Endothelial cell (in vitro differentiated cells): Measurements from ENCODE around the gene PLA2G4D. TPM values are rescaled to one million over a fixed set of nuclear protein-coding genes. Genes with fewer than 3 reads are reported as not detected.

Source experiments
- DNase-seq: peaks from one replicate; pipeline ENCODE4 v3.0.0; 2021; ENCODE audit warnings: low spot score
- H3K27ac Mint-ChIP-seq: one replicate; pipeline ENCODE4 v1.8.0; 2021; ENCODE audit warnings: mixed read lengths, inconsistent platforms; ENCODE audit not compliant: unreplicated experiment
- H3K27me3 Mint-ChIP-seq: one replicate; pipeline ENCODE4 v1.8.0; 2021; ENCODE audit warnings: mild to moderate bottlenecking, moderate library complexity, mixed read lengths, inconsistent platforms; ENCODE audit not compliant: unreplicated experiment
- H3K36me3 Mint-ChIP-seq: one replicate; pipeline ENCODE4 v1.8.0; 2021; ENCODE audit warnings: mild to moderate bottlenecking, low read depth, mixed read lengths, inconsistent platforms; ENCODE audit not compliant: unreplicated experiment
- H3K4me1 Mint-ChIP-seq: one replicate; pipeline ENCODE4 v1.8.0; 2021; ENCODE audit warnings: mild to moderate bottlenecking, mixed read lengths, inconsistent platforms; ENCODE audit not compliant: unreplicated experiment
- H3K4me3 Mint-ChIP-seq: one replicate; pipeline ENCODE4 v1.8.0; 2021; ENCODE audit warnings: mild to moderate bottlenecking, mixed read lengths, inconsistent platforms; ENCODE audit not compliant: unreplicated experiment
- H3K9me3 Mint-ChIP-seq: one replicate; pipeline ENCODE4 v1.8.0; 2021; ENCODE audit warnings: mixed read lengths, inconsistent platforms; ENCODE audit not compliant: unreplicated experiment
- total RNA-seq: library from RNA; stranded (reverse); fragmentation: NEBNext Ultra II Directional; extraction: Animal tissue kit (Norgen Biotek cat#: 25700); gene quantifications from one replicate; pipeline ENCODE4 v1.2.1, GENCODE V29; 2021; ENCODE audit not compliant: unreplicated experiment
- TF ChIP-seq, protein P1 (sequence below): fragments of 200-600 bp; sonication (generic); IDR thresholded peaks from one replicate; pipeline ENCODE4 v1.5.0; 2021; ENCODE audit warnings: antibody characterized with exemption; ENCODE audit not compliant: unreplicated experiment

The PLA2G4D gene
- total RNA-seq, 1 donor from 2014 or later, result not detected

DNA sequence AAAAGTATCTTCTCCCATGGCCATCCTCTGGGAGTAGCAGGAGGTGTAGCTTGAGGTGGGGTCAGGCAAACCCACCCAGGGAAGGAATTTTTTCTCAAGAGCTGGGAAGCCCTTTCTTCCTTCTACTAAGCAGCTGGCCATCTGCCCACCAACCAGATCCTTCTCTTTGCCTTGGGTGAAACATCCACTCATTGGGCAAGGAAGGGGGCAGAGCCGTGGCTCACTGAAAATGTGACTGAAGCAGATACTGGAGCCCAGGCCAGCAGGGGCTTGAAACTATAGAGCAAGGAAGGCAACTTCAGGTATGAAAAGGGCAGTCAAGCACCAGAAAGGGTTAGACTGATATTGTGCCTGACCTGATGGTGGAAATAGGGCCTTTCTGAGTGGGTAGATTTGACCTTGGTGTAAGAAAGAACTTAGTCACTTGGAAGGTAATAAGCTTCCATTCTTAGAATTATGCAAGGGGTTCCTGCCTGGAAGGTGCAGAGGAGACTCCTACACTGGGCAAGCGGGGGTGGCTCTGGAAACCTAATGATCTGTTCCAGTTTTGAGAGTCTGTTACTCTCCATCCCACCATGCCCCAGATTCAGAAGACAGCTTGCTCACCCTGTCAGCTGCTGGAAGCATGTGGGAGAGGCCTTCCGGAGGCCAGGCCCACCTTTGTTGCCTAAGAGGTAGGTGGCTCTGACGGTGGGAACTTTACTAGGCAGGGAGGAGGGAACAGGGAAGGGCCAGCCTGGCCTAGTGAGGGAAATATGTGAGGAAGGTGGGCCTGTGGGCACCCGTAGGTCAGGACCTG is 51.6 kb downstream of the PLA2G4D start:
- no peak overlapping the region for H3K27ac Mint-ChIP-seq
- peaks cover 2% of the 10 kb centered on the region for H3K4me1 Mint-ChIP-seq
- TF ChIP-seq, protein P1, sequence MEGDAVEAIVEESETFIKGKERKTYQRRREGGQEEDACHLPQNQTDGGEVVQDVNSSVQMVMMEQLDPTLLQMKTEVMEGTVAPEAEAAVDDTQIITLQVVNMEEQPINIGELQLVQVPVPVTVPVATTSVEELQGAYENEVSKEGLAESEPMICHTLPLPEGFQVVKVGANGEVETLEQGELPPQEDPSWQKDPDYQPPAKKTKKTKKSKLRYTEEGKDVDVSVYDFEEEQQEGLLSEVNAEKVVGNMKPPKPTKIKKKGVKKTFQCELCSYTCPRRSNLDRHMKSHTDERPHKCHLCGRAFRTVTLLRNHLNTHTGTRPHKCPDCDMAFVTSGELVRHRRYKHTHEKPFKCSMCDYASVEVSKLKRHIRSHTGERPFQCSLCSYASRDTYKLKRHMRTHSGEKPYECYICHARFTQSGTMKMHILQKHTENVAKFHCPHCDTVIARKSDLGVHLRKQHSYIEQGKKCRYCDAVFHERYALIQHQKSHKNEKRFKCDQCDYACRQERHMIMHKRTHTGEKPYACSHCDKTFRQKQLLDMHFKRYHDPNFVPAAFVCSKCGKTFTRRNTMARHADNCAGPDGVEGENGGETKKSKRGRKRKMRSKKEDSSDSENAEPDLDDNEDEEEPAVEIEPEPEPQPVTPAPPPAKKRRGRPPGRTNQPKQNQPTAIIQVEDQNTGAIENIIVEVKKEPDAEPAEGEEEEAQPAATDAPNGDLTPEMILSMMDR, result no peak
- H3K27me3 Mint-ChIP-seq, result peaks cover 7% of the 10 kb centered on the region
- H3K4me3 Mint-ChIP-seq, result no peak overlapping the region
- no peak for DNase-seq
- no peaks in the 10 kb centered on the region for H3K9me3 Mint-ChIP-seq
- H3K36me3 Mint-ChIP-seq, result peaks cover 5% of the 10 kb centered on the region

DNA sequence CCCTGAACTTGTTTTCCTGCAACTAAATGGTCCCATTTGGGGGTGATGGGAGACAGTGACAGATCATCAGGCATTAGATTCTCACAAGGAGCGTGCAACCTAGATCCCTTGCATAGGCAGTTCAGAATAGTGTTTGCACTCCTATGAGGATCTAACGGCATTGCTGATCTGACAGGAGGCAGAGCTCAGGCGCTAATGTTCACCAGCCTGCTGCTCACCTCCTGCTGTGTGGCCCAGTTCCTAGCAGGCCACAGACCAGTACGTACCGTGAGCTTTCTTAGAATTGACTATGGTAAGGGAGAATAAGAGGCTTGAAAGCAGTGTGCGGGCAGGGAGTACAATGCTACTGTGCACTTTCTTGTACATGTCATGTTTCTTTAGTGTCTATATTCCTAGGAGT is 56.0 kb downstream of the PLA2G4D start:
- Mint-ChIP-seq H3K36me3 (no peaks in the 10 kb centered on the region), H3K4me3 (no peak overlapping the region), H3K27ac (no peak overlapping the region), H3K27me3 (peaks cover 5% of the 10 kb centered on the region), H3K9me3 (no peaks in the 10 kb centered on the region), H3K4me1 (peaks cover 9% of the 10 kb centered on the region)
- TF ChIP-seq, protein P1, result no peak
- no peak for DNase-seq

DNA sequence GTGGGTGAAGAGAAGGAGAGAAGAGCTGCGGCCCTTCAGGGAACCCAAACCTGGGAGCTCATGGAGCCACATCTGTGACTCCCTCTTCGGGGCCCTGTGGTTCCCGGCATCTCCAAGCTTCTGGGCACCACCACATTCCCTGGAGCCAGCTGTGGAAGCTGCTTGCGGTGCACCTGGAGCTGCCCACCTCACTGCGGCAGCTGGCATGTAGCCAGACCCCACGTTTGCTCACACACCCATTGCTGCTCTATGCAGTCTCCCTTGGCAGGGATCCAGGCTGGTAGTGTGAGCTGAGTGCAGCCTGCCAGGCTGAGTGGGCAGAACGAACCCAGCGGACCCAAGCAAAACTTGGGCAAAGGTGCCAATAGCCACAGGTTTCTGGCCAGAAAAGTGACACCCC is 56.7 kb downstream of the PLA2G4D start:
- Mint-ChIP-seq H3K4me3 (no peak overlapping the region), H3K4me1 (peaks cover 9% of the 10 kb centered on the region), H3K36me3 (no peaks in the 10 kb centered on the region), H3K27ac (no peak overlapping the region), H3K27me3 (peaks cover 1% of the 10 kb centered on the region), H3K9me3 (no peaks in the 10 kb centered on the region)
- no peak for DNase-seq
- TF ChIP-seq, protein P1, result no peak

DNA sequence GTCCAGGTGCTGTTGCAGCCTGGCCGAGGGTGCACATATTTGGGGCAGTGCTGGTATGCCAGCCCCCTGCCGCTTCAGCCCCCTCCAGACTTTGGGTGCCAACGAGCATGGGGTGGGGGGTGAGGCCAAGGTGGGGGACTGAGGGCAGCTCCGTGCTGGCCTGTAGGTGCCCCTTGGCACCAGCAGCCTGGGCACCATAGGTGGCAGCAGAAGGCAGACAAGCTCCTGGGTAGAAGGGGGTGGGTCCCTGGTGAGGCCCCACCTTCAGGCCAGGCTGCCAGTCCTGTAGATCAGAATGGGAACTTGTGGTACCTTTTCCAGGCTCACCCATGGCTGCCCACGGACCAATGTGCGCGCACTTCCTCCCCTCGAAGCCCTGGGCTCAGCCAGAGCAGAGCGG is 57.4 kb downstream of the PLA2G4D start:
- no peaks in the 10 kb centered on the region for H3K9me3 Mint-ChIP-seq
- H3K4me3 Mint-ChIP-seq, result no peak overlapping the region
- TF ChIP-seq, protein P1, result no peak
- peaks cover 1% of the 10 kb centered on the region for H3K27me3 Mint-ChIP-seq
- H3K36me3 Mint-ChIP-seq, result no peaks in the 10 kb centered on the region
- DNase-seq, result no peak
- H3K27ac Mint-ChIP-seq, result no peak overlapping the region
- H3K4me1 Mint-ChIP-seq, result peaks cover 9% of the 10 kb centered on the region

DNA sequence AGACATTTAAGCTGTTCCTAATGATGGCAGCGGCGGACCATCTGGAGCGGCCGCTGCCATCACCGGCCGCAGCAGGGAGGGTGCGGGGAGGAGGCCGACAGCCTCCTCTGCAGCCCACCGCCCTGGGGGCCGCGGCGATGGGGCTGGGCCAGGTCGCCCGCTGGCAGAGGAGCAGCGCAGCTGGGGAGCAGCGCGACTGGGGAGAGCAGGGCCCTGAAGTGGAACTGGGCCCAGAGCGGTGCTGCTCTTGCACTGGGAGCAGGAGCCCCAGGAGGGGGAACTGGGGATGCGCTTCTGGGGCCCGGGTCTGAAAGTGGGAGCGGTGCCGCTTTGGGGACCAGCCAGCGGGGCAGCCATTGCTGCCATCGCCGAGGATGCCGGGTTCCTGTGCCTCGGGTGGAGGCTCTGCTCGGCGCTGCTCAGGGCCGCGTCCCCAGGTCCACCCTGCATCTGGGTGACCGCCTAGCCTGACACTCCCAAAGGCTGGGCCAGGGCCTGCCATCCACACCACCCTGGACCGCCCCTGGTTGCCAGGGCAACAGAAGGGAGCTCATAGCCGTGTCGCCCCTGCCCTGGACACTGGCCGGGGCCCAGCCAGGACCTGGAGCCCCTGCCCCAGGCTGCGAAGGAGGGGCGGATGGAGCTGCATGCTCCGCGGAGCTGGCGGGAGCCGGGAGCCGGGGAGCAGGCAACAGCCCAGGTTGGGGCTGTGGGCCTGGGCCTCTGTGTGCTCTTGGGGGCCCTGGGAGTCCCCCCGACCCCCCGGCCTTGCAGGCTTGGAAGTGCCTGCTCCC is 58.1 kb downstream of the PLA2G4D start:
- no peak for DNase-seq
- Mint-ChIP-seq H3K36me3 (no peaks in the 10 kb centered on the region), H3K4me1 (peaks cover 7% of the 10 kb centered on the region), H3K27me3 (peaks cover 1% of the 10 kb centered on the region), H3K27ac (no peak overlapping the region), H3K9me3 (no peaks in the 10 kb centered on the region), H3K4me3 (no peak overlapping the region)
- TF ChIP-seq, protein P1, result no peak
